Spinal cord (tissue), 10 donors: Measurements from ENCODE around the gene UBE2R2. TPM values are rescaled to one million over a fixed set of nuclear protein-coding genes. Genes with fewer than 3 reads are reported as not detected.
"Not testable (repeated sequence)": the region's sequence is repeated elsewhere in the genome, so short reads cannot be mapped to it uniquely, and the experiment has no call there.

Experiments used
- DNase-seq, 6 donors: peaks; one replicate each; pipeline versions ENCODE4 v3.0.0 to v3.0.0-alpha.2; 2013 to 2015; ENCODE audit warnings: low spot score in 6 of 6, low read depth in 4 of 6
- H3K27ac ChIP-seq: one replicate; pipeline ENCODE4 v1.5.1; 2013; ENCODE audit warnings: low read depth, low read length, control low read depth
- H3K27me3 ChIP-seq: one replicate; pipeline ENCODE4 v1.6.1; 2013; ENCODE audit warnings: low read length; ENCODE audit not compliant: control insufficient read depth, insufficient read depth
- H3K36me3 ChIP-seq: one replicate; pipeline ENCODE4 v1.6.1; 2013; ENCODE audit warnings: low read length; ENCODE audit not compliant: control insufficient read depth, insufficient read depth
- H3K4me1 ChIP-seq: one replicate; pipeline ENCODE4 v1.6.1; 2013; ENCODE audit warnings: low read length; ENCODE audit not compliant: control insufficient read depth, insufficient read depth
- H3K4me3 ChIP-seq: one replicate; pipeline ENCODE4 v1.5.1; 2013; ENCODE audit warnings: low read depth, low read length, control low read depth
- H3K9me3 ChIP-seq: one replicate; pipeline ENCODE4 v1.6.1; 2013; ENCODE audit warnings: low read length; ENCODE audit not compliant: control insufficient read depth, insufficient read depth
- WGBS: methylation state at CpG from one replicate; pipeline ENCODE4 v1.1.5; 2013; ENCODE audit warnings: missing lambda C conversion rate; ENCODE audit not compliant: insufficient coverage; 5-methylcytosine and 5-hydroxymethylcytosine counted together
- polyA plus RNA-seq, 2 donors: library from polyadenylated mRNA; unstranded; fragments of 120-200 nt; gene quantifications; one replicate each; pipeline ENCODE4 v1.2.1, GENCODE V29; 2013; ENCODE audit not compliant: insufficient read length in 2 of 2
- total RNA-seq, 2 donors: library from RNA; depleted of rRNA in 1 of 2; stranded (reverse); fragments of 120-200 nt in 1 of 2; fragments of >200 nt in 1 of 2; gene quantifications; one replicate each; pipeline versions ENCODE4 v1.2.3 to v1.2.4, GENCODE V29; 2013 to 2014
- donor health status: healthy.

UBE2R2 gene
- total and polyA plus RNA-seq, 4 donors: 24.2 to 68.4 (median 43.4) TPM

DNA sequence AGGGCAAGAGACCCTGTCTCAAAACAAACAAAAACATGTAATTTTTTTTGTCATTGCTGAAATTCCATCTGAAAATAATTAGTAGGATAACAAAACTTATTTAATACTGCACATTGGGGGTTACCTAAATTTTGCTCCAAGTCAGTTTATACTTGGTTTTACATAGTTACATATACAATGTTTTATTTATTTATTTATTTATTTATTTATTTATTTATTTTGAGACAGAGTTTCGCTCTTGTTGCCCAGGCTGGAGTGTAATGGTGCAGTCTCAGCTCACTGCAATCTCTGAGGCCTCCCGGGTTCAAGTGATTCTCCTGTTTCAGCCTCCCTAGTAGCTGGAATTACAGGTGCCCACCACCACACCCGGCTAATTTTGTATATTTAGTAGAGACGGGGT, 52.3 kb downstream of the UBE2R2 start:
- H3K36me3 ChIP-seq, DNase-seq, H3K4me3 ChIP-seq, H3K9me3 ChIP-seq, H3K27me3 ChIP-seq, H3K4me1 ChIP-seq, H3K27ac ChIP-seq: not testable (repeated sequence)
- WGBS: 94% methylated on average over 2 of the region's 4 CpGs

DNA sequence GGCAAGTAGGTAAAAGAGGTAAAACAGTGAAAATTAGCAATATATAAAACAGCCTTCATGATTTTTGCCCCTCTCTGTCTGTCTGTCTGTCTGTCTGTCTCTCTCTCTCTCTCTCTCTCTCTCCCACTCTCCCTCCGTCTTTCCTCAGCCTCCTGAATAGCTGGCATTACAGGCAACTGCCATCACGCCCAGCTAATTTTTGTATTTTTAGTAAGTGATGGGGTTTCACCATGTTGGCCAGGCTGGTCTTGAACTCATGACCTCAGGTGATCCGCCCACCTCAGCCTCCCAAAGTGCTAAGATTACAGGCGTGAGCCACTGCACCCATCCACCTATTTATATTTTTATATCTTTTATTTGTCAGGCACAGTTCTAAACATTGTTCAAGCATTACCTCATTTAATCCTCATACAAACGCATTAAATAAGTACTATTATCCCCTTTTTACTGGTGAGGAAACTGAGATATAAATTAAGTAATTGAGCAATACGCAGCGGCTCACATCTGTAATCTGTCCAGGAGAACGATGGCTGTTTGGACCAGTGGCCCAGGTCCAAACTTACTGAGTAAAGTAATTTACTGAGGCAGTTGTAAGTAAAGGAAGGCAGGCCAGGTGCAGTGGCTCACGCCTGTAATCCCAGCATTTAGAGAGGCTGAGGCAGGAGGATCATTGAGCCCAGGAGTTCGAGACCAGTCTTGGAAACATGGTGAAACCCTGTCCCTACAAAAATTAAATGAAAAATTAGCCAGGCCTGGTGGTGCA, 60.9 kb downstream of the UBE2R2 start:
- H3K27ac ChIP-seq: no peak overlapping the region
- WGBS: 81% methylated on average over 4 of the region's 10 CpGs
- no peak overlapping the region for H3K4me3 ChIP-seq
- no peaks in the 10 kb centered on the region for H3K9me3 ChIP-seq
- no peak for DNase-seq
- H3K27me3 ChIP-seq: no peaks in the 10 kb centered on the region
- H3K36me3 ChIP-seq: no peaks in the 10 kb centered on the region
- no peaks in the 10 kb centered on the region for H3K4me1 ChIP-seq

DNA sequence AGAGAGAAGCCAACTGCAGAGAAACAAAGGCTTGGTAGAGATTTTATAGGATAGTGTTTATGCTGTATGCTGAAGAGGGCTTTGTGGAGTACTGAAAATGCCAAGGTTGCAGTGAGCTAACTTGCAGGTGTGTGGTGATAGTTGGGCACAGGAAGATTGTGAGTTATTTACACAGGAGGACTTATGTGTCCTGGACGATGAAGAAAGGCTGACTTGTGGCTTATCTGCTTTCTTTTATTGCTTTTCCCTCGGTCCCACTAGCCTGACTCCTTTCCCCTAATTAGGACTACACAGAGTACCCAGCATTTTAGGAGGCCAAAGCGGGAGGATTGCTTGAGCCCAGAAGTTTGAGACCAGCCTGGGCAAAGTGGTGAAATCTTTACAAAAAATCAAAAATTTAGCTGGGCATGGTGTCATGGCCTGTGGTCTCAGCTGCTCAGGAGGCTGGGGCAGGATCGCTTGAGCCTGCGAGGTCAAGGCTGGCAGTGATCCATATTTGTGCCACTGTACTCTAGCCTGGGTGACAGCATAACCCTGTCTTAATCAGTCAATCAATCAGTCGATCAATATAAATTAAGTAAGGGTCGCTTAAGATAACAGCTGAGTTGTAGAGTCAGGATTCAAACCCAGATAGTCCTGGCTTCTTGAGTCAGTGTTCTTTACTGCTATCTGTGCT, 61.9 kb downstream of the UBE2R2 start:
- DNase-seq: no peak
- no peaks in the 10 kb centered on the region for H3K27me3 ChIP-seq
- no peaks in the 10 kb centered on the region for H3K4me1 ChIP-seq
- no peaks in the 10 kb centered on the region for H3K9me3 ChIP-seq
- no peak overlapping the region for H3K4me3 ChIP-seq
- H3K36me3 ChIP-seq: no peaks in the 10 kb centered on the region
- no peak overlapping the region for H3K27ac ChIP-seq
- 100% methylated on average over 2 of the region's 7 CpGs for WGBS

DNA sequence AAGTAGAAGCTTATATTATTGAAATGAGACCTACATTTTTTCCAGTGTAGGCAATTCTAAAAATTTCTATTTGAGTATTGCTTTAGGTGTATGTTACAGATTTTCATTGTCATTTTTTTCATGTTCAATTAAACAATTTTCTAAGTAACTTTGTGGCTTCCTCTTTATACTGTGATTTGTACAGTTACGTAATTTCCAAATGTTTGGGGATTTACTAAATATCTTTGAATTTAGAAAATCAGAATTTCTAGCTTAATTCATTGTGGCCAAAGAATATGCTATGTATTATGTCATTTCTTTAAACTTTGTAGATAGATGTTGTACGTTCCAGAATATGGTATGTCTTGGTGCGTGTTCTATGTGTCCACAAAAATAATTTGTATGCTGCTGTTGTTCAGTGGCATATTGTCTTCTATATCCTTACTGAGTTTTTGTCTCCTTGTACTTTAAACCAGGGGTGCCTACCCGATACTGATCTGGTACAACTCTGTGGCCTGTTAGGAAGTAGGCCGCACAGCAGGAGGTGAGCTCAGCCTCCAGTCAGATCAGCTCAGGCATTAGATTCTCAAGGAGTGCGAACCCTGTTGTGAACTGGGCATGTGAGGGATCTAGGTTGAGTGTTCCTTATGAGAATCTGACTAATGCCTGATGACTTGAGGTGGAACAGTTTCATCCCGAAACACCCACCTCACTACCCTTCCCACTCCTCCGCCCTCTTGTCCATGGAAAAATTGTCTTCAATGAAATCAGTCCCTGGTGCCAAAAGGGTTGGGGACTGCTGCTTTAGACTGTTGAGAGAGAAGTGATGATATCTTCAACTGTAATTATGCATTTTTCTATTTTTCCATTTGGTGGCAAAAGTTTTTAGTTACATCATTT, 63.5 kb downstream of the UBE2R2 start:
- H3K9me3 ChIP-seq: no peaks in the 10 kb centered on the region
- H3K36me3 ChIP-seq: no peaks in the 10 kb centered on the region
- H3K27ac ChIP-seq: no peak overlapping the region
- no peaks in the 10 kb centered on the region for H3K4me1 ChIP-seq
- no peak for DNase-seq
- 60% methylated on average over 2 of the region's 8 CpGs for WGBS
- H3K27me3 ChIP-seq: no peaks in the 10 kb centered on the region
- H3K4me3 ChIP-seq: no peak overlapping the region

DNA sequence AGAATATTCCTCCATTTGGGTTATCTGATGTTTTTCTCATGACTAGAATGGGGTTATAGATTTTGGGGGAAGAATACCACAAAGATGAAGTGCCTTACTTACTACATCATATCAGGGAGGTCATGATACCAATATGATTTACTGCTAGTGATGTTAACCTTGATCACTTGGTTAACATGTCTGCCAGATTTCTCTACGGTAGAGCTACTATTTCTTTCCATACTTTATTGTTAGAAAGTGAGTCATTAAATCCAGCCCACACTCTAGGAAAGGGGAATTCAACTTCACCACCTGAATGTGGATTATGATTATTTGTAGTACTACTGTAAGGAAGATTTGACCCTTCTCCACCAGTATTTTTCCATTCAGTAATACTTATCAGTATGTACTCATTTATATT, 64.7 kb downstream of the UBE2R2 start:
- Histone ChIP-seq H3K4me3 (no peak overlapping the region), H3K27me3 (no peaks in the 10 kb centered on the region), H3K27ac (no peak overlapping the region), H3K4me1 (no peaks in the 10 kb centered on the region), H3K36me3 (no peaks in the 10 kb centered on the region), H3K9me3 (no peaks in the 10 kb centered on the region)
- no CpG with 5 or more reads among the region's 1 CpG for WGBS
- DNase-seq: no peak

DNA sequence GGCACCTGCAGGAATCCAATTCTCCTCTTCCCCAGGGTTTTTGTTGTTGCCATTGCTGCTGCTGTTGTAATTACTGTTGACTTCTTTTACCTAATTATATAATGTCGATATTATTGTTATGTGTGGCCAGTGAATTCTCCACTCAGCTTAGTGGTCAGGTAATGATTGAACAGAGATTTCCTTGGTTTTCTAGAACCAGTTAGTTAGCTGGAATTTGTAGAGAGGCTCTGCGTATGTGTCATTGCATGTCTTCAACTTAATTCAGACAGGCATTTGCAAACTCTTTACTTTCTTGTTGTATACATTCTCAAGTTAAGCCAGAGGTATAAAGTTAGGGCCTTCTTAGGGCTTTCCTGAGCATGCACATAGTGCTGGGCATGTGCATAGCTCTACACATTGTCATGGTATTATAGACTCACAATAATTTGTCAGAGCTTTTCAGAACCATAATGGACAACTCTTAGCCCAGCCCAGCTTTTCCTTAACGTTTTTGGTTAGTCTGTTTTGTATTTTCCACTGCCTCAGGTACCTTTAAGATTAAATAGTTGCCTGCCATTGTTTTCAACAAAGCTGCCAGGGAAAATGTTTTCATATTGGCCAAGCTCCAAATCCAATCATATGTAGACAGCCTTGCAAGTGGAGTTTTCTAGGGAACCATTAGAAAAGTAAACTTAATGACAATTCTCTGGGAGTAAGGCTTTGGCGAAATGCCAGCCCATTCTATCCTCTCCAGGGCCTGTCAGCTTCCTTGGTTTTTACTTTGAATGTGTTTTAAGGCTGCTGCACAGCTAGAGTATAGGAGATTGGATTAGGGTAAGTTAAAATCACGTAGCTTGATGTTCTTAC, 68.1 kb downstream of the UBE2R2 start:
- Histone ChIP-seq H3K36me3 (no peaks in the 10 kb centered on the region), H3K4me1 (peaks cover 2% of the 10 kb centered on the region), H3K27me3 (no peaks in the 10 kb centered on the region), H3K27ac (peak overlapping the region; percentile 33), H3K4me3 (no peak overlapping the region), H3K9me3 (no peaks in the 10 kb centered on the region)
- peak; percentile 38 to 95 (median 64) for DNase-seq
- 0% methylated on average over 1 of the region's 5 CpGs for WGBS

DNA sequence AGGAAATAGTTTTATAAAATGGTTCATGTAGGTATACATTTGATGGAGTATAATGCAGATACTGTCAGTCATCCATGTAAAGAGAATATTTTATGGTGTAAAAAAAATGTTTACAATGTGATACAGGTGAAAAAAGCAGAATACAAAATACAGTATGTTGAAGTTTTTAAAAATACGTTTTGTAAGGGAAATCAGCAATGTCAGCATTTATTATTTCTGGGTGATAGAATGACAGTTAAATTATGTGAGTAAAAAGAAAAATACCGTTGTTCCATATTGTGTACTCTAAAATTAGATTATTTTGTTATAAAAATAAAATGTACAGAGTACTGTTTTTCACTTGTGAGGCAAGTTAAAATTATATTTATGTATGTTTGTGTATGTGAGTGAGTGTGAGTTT, 69.0 kb downstream of the UBE2R2 start:
- Histone ChIP-seq H3K27ac (peak overlapping the region; percentile 33), H3K4me1 (peaks cover 2% of the 10 kb centered on the region), H3K4me3 (no peak overlapping the region), H3K9me3 (no peaks in the 10 kb centered on the region), H3K27me3 (no peaks in the 10 kb centered on the region), H3K36me3 (peaks cover 3% of the 10 kb centered on the region)
- WGBS: no CpG with 5 or more reads among the region's 2 CpGs
- DNase-seq: no peak

DNA sequence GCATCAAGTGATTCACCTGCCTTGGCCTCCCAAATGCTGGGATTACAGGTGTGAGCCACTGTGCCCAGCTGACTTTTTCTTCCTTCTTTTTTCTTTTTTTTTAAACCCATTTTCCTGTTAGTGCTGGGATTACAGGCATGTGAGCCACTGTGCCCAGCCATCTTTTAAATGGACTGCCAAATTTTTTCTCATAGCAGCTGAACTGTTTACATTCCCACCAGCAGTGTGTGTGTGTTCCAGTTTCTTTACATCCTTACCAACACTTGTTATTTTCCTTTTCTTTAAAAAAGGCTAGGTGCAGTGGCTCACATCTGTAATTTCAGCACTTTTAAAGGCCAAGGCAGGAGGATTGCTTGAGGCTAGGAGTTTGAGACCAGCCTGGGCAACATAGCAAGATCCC, 76.9 kb downstream of the UBE2R2 start:
- H3K27me3 ChIP-seq: no peaks in the 10 kb centered on the region
- DNase-seq: no peak
- no peaks in the 10 kb centered on the region for H3K9me3 ChIP-seq
- H3K36me3 ChIP-seq: peaks cover 3% of the 10 kb centered on the region
- no peak overlapping the region for H3K27ac ChIP-seq
- H3K4me1 ChIP-seq: no peaks in the 10 kb centered on the region
- no peak overlapping the region for H3K4me3 ChIP-seq

DNA sequence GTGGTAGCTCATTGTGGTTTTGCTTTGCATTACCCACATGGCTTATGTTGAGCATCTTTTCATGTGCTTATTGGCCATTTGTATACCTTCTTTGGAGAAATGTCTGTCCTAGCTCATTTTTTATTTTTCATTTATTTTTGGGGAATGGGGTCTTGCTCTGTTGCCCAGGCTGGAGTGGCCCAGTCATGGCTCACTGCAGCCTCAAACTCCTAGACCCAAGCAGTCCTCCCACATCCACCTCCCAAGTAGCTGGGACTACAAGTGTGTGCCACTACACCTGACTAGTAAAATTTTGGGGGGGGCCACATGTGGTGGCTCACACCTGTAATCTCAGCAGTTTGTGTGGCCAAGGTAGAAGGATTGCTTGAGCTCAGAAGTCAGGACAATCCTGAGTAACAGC, 77.4 kb downstream of the UBE2R2 start:
- Histone ChIP-seq H3K27me3 (no peaks in the 10 kb centered on the region), H3K4me3 (no peak overlapping the region), H3K27ac (no peak overlapping the region), H3K36me3 (peaks cover 7% of the 10 kb centered on the region), H3K9me3 (no peaks in the 10 kb centered on the region), H3K4me1 (no peaks in the 10 kb centered on the region)
- DNase-seq: no peak
